HCT116 (cell line): ENCODE data around the gene SERPINC1. TPM values are rescaled to one million over a fixed set of nuclear protein-coding genes. Genes with fewer than 3 reads are reported as not detected.

Experiments
- ATAC-seq: fragments of 200-7000 bp; cut with Tn5 transposase; 2 replicates; pipeline ENCODE4 v1.9.1; 2020; ENCODE audit warnings: mild to moderate bottlenecking, moderate library complexity
- BruUV-seq: library from RNA; stranded (reverse); fragments of 400-500 nt; replicated peaks from 2 replicates; lab custom pipeline; 2021; lab: Mats Ljungman, UMichigan
- CTCF ChIA-PET: fragments of 300-600 bp; sonication (Branson Sonifier 250); formaldehyde crosslinking; loops from one replicate; lab custom pipeline; 2021; ENCODE audit warnings: antibody characterized with exemption; lab: Charles Lee
- POLR2A ChIA-PET: fragments of 300-600, 350-600 bp; sonication (Branson Sonifier 250); formaldehyde crosslinking; loops from one replicate; lab custom pipeline; 2021; ENCODE audit warnings: antibody characterized with exemption; lab: Charles Lee
- RAD21 ChIA-PET, 2 experiments: fragments of 300-600 bp; sonication (Branson Sonifier 250); formaldehyde crosslinking; loops; one replicate each; lab custom pipeline; 2023; ENCODE audit warnings: low total read pairs in 2 of 2; ENCODE audit not compliant: uncharacterized antibody in 2 of 2, unreplicated experiment in 2 of 2, low non-redundant PET in 1 of 2; lab: Charles Lee
- DNase-seq: peaks from one replicate; pipeline ENCODE4 v3.0.0-alpha.2; 2010; ENCODE audit warnings: low read depth, low spot score
- H2AFZ ChIP-seq: fragments of 200-600 bp; shearing (Covaris generic), sonication (generic); 2 replicates; pipeline ENCODE4 v1.6.1; 2017; ENCODE audit warnings: low read depth, mixed run types, mixed read lengths, antibody characterized with exemption, low read length; ENCODE audit not compliant: poor library complexity, severe bottlenecking
- H3K27ac ChIP-seq: 2 replicates; pipeline ENCODE4 v1.5.1; 2012; ENCODE audit warnings: low read depth, low read length
- H3K27me3 ChIP-seq: fragments of 200-600 bp; sonication (generic); 2 replicates; pipeline ENCODE4 v1.6.1; 2016; ENCODE audit warnings: mixed run types, low read length, mixed read lengths; ENCODE audit not compliant: insufficient read depth
- H3K36me3 ChIP-seq, 2 experiments: fragments of 200-500 bp in 1 of 2; fragments of 200-600 bp in 1 of 2; sonication (Bioruptor generic) in 1 of 2; sonication (generic) in 1 of 2; 2 replicates each; pipeline versions ENCODE4 v1.5.1 to v1.6.1; 2014 to 2016; ENCODE audit warnings: low read length in 2 of 2, inconsistent platforms in 1 of 2, mixed read lengths in 1 of 2, mixed run types in 1 of 2; ENCODE audit not compliant: insufficient read depth in 2 of 2, control insufficient read depth in 1 of 2
- H3K4me1 ChIP-seq, 2 experiments: fragments of 200-600 bp in 1 of 2; sonication (generic) in 1 of 2; 2 replicates each; pipeline versions ENCODE4 v1.5.1 to v1.6.1; 2012 to 2017; ENCODE audit warnings: low read length in 2 of 2, inconsistent platforms in 1 of 2, mild to moderate bottlenecking in 1 of 2, mixed read lengths in 1 of 2, mixed run types in 1 of 2, moderate library complexity in 1 of 2; ENCODE audit not compliant: insufficient read depth in 2 of 2, control insufficient read depth in 1 of 2
- H3K4me2 ChIP-seq: fragments of 200-600 bp; sonication (generic); 2 replicates; pipeline ENCODE4 v1.6.1; 2017; ENCODE audit warnings: mixed run types, low read length, mixed read lengths
- H3K4me3 ChIP-seq, 2 experiments: fragments of 200-600 bp in 1 of 2; sonication (generic) in 1 of 2; replicated peaks in 1 of 2; 2 replicates each; pipeline ENCODE4 v1.5.1; 2011 to 2016; ENCODE audit warnings: low read length in 2 of 2, control low read depth in 1 of 2, low read depth in 1 of 2, mild to moderate bottlenecking in 1 of 2, mixed read lengths in 1 of 2, mixed run types in 1 of 2
- H3K79me2 ChIP-seq: fragments of 200-600 bp; sonication (generic); 2 replicates; pipeline ENCODE4 v1.6.1; 2017; ENCODE audit warnings: mild to moderate bottlenecking, mixed run types, low read length, moderate library complexity, mixed read lengths; ENCODE audit not compliant: insufficient read depth
- H3K9ac ChIP-seq: fragments of 200-600 bp; sonication (generic); 2 replicates; pipeline ENCODE4 v1.6.1; 2016; ENCODE audit warnings: low read length, mixed read lengths
- H3K9me2 ChIP-seq: fragments of 200-600 bp; sonication (generic), shearing (Covaris generic); 2 replicates; pipeline ENCODE4 v1.6.1; 2017; ENCODE audit warnings: mixed run types, mild to moderate bottlenecking, moderate library complexity; ENCODE audit not compliant: insufficient read depth
- H3K9me3 ChIP-seq, 2 experiments: fragments of 200-500 bp in 1 of 2; fragments of 200-600 bp in 1 of 2; sonication (Bioruptor generic) in 1 of 2; sonication (generic) in 1 of 2; 2 replicates each; pipeline ENCODE4 v1.6.1; 2014 to 2017; ENCODE audit warnings: low read length in 2 of 2, mixed read lengths in 2 of 2, inconsistent platforms in 1 of 2, low read depth in 1 of 2, mild to moderate bottlenecking in 1 of 2, mixed run types in 1 of 2, moderate library complexity in 1 of 2; ENCODE audit not compliant: control insufficient read depth in 1 of 2, insufficient read depth in 1 of 2
- H4K20me1 ChIP-seq: fragments of 200-600 bp; sonication (generic), shearing (Covaris generic); 2 replicates; pipeline ENCODE4 v1.6.1; 2017; ENCODE audit warnings: mixed run types, mild to moderate bottlenecking, moderate library complexity; ENCODE audit not compliant: insufficient read depth
- EGR1 ChIP-seq: IDR thresholded peaks from 2 replicates; pipeline ENCODE4 v1.6.1; 2012; ENCODE audit warnings: low read depth
- EZH2 ChIP-seq: fragments of 200-600 bp; sonication (generic); IDR thresholded peaks from 2 replicates; pipeline ENCODE4 v1.6.1; 2017; ENCODE audit warnings: antibody characterized with exemption, mixed run types
- MAX ChIP-seq: IDR thresholded peaks from 2 replicates; pipeline ENCODE4 v1.6.1; 2012
- SP1 ChIP-seq: IDR thresholded peaks from 2 replicates; pipeline ENCODE4 v1.6.1; 2012; ENCODE audit warnings: low read depth
- SRF ChIP-seq: IDR thresholded peaks from 2 replicates; pipeline ENCODE4 v1.6.1; 2012; ENCODE audit warnings: low read depth
- TCF7L2 ChIP-seq: IDR thresholded peaks from 2 replicates; pipeline ENCODE4 v1.7.0; 2011; ENCODE audit warnings: borderline replicate concordance, inconsistent platforms; ENCODE audit not compliant: insufficient read depth, insufficient read length; ENCODE audit errors: extremely low read depth
- YY1 ChIP-seq: IDR thresholded peaks from 2 replicates; pipeline ENCODE4 v1.6.1; 2011; ENCODE audit warnings: low read length, low read depth, moderate library complexity, mild to moderate bottlenecking; ENCODE audit not compliant: insufficient replicate concordance; ENCODE audit errors: extremely low read depth
- ZBTB33 ChIP-seq: IDR thresholded peaks from 2 replicates; pipeline ENCODE4 v1.6.1; 2011; ENCODE audit warnings: mild to moderate bottlenecking, low read length, moderate library complexity; ENCODE audit not compliant: insufficient replicate concordance; ENCODE audit errors: extremely low read depth
- ZFX ChIP-seq: fragments of 450-650 bp; IDR thresholded peaks from 2 replicates; pipeline ENCODE4 v1.6.1; 2017
- intact Hi-C: fragments of 100-400 bp; cut with micrococcal nuclease; formaldehyde crosslinking; loops from 2 replicates; pipeline ENCODE4 v1.10.0; 2022
- total RNA-seq: library from RNA; stranded (reverse); gene quantifications from one replicate; pipeline ENCODE4 v1.2.1, GENCODE V29; 2021; ENCODE audit not compliant: unreplicated experiment
- TF ChIP-seq, protein P1 (sequence below): IDR thresholded peaks from 2 replicates; pipeline ENCODE4 v1.6.1; 2012; ENCODE audit warnings: low read depth
- TF ChIP-seq, protein P2 (sequence below), 3 experiments: fragments of 200-600 bp in 1 of 3; sonication (generic) in 1 of 3; IDR thresholded peaks in 2 of 3; conservative IDR thresholded peaks in 1 of 3; 2 replicates each; pipeline ENCODE4 v1.5.1; 2012 to 2017; ENCODE audit warnings: low read depth in 2 of 3, low read length in 2 of 3, antibody characterized with exemption in 1 of 3, borderline replicate concordance in 1 of 3, control low read depth in 1 of 3, mild to moderate bottlenecking in 1 of 3, mixed read lengths in 1 of 3, mixed run types in 1 of 3, moderate library complexity in 1 of 3; ENCODE audit not compliant: insufficient read depth in 1 of 3
- TF ChIP-seq, protein P3 (sequence below): IDR thresholded peaks from 2 replicates; pipeline ENCODE4 v1.6.1; 2012

Gene SERPINC1
- total RNA-seq, 1 experiment from 2014 or later = 0.61 TPM

GRCh38 chr1:173867753-173868265 is 49.3 kb downstream of the SERPINC1 start, which contains the start of gene GAS5 (continued):
- TF ChIP-seq, protein P1, sequence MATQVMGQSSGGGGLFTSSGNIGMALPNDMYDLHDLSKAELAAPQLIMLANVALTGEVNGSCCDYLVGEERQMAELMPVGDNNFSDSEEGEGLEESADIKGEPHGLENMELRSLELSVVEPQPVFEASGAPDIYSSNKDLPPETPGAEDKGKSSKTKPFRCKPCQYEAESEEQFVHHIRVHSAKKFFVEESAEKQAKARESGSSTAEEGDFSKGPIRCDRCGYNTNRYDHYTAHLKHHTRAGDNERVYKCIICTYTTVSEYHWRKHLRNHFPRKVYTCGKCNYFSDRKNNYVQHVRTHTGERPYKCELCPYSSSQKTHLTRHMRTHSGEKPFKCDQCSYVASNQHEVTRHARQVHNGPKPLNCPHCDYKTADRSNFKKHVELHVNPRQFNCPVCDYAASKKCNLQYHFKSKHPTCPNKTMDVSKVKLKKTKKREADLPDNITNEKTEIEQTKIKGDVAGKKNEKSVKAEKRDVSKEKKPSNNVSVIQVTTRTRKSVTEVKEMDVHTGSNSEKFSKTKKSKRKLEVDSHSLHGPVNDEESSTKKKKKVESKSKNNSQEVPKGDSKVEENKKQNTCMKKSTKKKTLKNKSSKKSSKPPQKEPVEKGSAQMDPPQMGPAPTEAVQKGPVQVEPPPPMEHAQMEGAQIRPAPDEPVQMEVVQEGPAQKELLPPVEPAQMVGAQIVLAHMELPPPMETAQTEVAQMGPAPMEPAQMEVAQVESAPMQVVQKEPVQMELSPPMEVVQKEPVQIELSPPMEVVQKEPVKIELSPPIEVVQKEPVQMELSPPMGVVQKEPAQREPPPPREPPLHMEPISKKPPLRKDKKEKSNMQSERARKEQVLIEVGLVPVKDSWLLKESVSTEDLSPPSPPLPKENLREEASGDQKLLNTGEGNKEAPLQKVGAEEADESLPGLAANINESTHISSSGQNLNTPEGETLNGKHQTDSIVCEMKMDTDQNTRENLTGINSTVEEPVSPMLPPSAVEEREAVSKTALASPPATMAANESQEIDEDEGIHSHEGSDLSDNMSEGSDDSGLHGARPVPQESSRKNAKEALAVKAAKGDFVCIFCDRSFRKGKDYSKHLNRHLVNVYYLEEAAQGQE = no peak
- TF ChIP-seq ZFX (peak; percentile 53; the same call in 1 of the 2 replicates), EZH2 (no peak)

DNA sequence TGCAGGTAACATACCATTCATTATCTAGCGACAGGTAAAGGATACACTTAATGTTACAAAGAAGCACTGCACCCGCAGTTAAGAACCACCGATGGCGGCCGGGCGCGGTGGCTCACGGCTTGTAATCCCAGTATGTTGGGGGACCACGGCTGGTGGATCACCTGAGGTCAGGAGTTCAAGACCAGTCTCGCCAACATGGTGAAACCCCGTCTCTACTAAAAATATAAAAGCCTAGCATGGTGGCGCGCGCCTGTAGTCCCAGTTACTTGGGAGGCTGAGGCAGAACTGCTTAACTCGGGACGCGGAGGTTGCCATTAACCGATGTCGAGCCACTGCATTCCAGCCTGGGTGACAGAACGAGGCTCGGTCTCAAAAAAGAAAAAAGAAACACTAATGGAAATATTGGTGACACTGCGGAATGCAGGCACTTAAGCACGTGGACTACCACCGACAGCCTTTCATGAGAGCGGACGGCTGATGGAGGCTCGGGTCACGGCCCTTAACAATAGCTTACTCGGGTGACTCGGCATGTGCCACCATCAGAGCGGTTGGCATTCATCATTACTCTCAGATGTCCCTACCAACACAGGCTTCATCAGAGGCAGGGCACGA is 49.9 kb downstream of the SERPINC1 start:
- H3K36me3 ChIP-seq = peaks cover 33 to 43% of the 10 kb centered on the region in 2 experiments
- TF ChIP-seq MAX (no peak), SRF (no peak), YY1 (no peak), ZBTB33 (no peak), EGR1 (no peak), ZFX (no peak), TCF7L2 (no peak), SP1 (no peak)
- TF ChIP-seq, protein P2, sequence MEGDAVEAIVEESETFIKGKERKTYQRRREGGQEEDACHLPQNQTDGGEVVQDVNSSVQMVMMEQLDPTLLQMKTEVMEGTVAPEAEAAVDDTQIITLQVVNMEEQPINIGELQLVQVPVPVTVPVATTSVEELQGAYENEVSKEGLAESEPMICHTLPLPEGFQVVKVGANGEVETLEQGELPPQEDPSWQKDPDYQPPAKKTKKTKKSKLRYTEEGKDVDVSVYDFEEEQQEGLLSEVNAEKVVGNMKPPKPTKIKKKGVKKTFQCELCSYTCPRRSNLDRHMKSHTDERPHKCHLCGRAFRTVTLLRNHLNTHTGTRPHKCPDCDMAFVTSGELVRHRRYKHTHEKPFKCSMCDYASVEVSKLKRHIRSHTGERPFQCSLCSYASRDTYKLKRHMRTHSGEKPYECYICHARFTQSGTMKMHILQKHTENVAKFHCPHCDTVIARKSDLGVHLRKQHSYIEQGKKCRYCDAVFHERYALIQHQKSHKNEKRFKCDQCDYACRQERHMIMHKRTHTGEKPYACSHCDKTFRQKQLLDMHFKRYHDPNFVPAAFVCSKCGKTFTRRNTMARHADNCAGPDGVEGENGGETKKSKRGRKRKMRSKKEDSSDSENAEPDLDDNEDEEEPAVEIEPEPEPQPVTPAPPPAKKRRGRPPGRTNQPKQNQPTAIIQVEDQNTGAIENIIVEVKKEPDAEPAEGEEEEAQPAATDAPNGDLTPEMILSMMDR (IDR thresholded peaks at IDR 0.05 in 2 of 3, conservative IDR thresholded peaks at IDR 0.05 in 1 of 3; ENCODE audit: borderline replicate concordance in 1 of 3, insufficient read depth in 1 of 3, low read depth in 2 of 3, low read length in 2 of 3) = no peak
- TF ChIP-seq, protein P3, sequence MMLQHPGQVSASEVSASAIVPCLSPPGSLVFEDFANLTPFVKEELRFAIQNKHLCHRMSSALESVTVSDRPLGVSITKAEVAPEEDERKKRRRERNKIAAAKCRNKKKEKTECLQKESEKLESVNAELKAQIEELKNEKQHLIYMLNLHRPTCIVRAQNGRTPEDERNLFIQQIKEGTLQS = no peak

More for the DNA sequence above, 49.9 kb downstream of the SERPINC1 start:
- Histone ChIP-seq H4K20me1 (peaks cover 39% of the 10 kb centered on the region; the same call in 1 of the 2 replicates), H3K9ac (peak overlapping the region; percentile 94), H3K9me2 (no peaks in the 10 kb centered on the region), H3K4me3 (peak overlapping the region; percentile 69 to 94), H3K4me2 (peak overlapping the region; percentile 85), H3K4me1 (peaks cover 11 to 43% of the 10 kb centered on the region in 2 experiments; a peak in 3 of 4 replicates), H3K9me3 (no peaks in the 10 kb centered on the region), H3K79me2 (peaks cover 38% of the 10 kb centered on the region), H3K27ac (peak overlapping the region; percentile 91), H3K27me3 (no peaks in the 10 kb centered on the region), H2AFZ (no peak overlapping the region)
- ATAC-seq (no peak; the same call in 1 of the 2 replicates), DNase-seq (no peak)
- intact Hi-C loops = loop anchor here (10.0 kb wide), 1 partner anchor 348 kb away; no protein-coding TSS in a partner anchor
- ChIA-PET CTCF (no interaction called here), RAD21 (no interaction called here), POLR2A (interaction anchor here (1.3 to 2.2 kb wide), 4 partner anchors 10 to 155 kb away, joined by 4 to 11 read pairs (median 6); partner anchors contain the start of gene RC3H1)
- TSS peak; percentile 53 for BruUV-seq
